H1 (cell line): ENCODE data around the gene ENTR1. TPM values are rescaled to one million over a fixed set of nuclear protein-coding genes. Genes with fewer than 3 reads are reported as not detected.

Experiments
- CTCF ChIA-PET: fragments of 300-600 bp; sonication (Branson Sonifier 250); formaldehyde crosslinking; loops from one replicate; lab custom pipeline; 2021; ENCODE audit not compliant: partially characterized antibody; lab: Charles Lee
- POLR2A ChIA-PET: fragments of 300-600 bp; sonication (Branson Sonifier 250); formaldehyde crosslinking; loops from one replicate; lab custom pipeline; 2021; ENCODE audit warnings: inconsistent platforms; ENCODE audit not compliant: partially characterized antibody; lab: Charles Lee
- DNase-seq, 2 experiments: peaks; one replicate each; pipeline versions ENCODE4 v3.0.0 to v3.0.0-alpha.2; 2010 to 2022; ENCODE audit warnings: low spot score in 2 of 2, low read depth in 1 of 2, mixed read lengths in 1 of 2
- FAIRE-seq: peaks from 2 replicates; lab custom pipeline; 2011; peaks lifted over from hg19 to GRCh38; lab: Jason Lieb, UNC
- H2AFZ ChIP-seq: 2 replicates; pipeline ENCODE4 v1.8.1; 2012; ENCODE audit warnings: low read length, inconsistent platforms
- H2AK5ac ChIP-seq: 2 replicates; pipeline ENCODE4 v1.6.1; 2013; ENCODE audit warnings: low read depth, low read length
- H2BK120ac ChIP-seq: replicated peaks from 2 replicates; pipeline ENCODE3; 2013; ENCODE audit warnings: low read depth, low read length, inconsistent platforms
- H2BK12ac ChIP-seq: 2 replicates; pipeline ENCODE4 v1.6.1; 2013; ENCODE audit warnings: low read depth, low read length
- H2BK15ac ChIP-seq: 2 replicates; pipeline ENCODE4 v1.6.1; 2013; ENCODE audit warnings: low read length
- H2BK20ac ChIP-seq: 2 replicates; pipeline ENCODE4 v1.6.1; 2013; ENCODE audit warnings: low read length
- H2BK5ac ChIP-seq: 2 replicates; pipeline ENCODE4 v1.6.1; 2013; ENCODE audit warnings: low read depth, low read length
- H3K14ac ChIP-seq: 2 replicates; pipeline ENCODE4 v1.6.1; 2013; ENCODE audit warnings: inconsistent platforms; ENCODE audit not compliant: insufficient read length
- H3K18ac ChIP-seq: 2 replicates; pipeline ENCODE4 v1.6.1; 2013; ENCODE audit warnings: low read length; ENCODE audit errors: extremely low read depth
- H3K23ac ChIP-seq: 2 replicates; pipeline ENCODE4 v1.6.1; 2013; ENCODE audit warnings: inconsistent platforms; ENCODE audit not compliant: insufficient read length
- H3K23me2 ChIP-seq: 2 replicates; pipeline ENCODE4 v1.6.1; 2013; ENCODE audit warnings: low read depth, low read length
- H3K27ac ChIP-seq: 2 replicates; pipeline ENCODE4 v1.6.1; 2011; ENCODE audit warnings: low read depth, low read length, inconsistent platforms
- H3K27me3 ChIP-seq, 4 experiments: replicated peaks in 1 of 4; 1 replicate in 1 of 4; 2 replicates in 3 of 4; pipeline versions ENCODE4 v1.6.1 to v1.8.1; 2011 to 2013; ENCODE audit warnings: low read length in 3 of 4, mild to moderate bottlenecking in 3 of 4, inconsistent platforms in 2 of 4, mixed read lengths in 2 of 4, moderate library complexity in 1 of 4; ENCODE audit not compliant: control insufficient read depth in 3 of 4, insufficient read depth in 3 of 4; ENCODE audit errors: extremely low read depth in 1 of 4
- H3K36me3 ChIP-seq, 4 experiments: 2 replicates each; pipeline versions ENCODE4 v1.6.1 to v1.8.1; 2011 to 2013; ENCODE audit warnings: mild to moderate bottlenecking in 4 of 4, low read length in 3 of 4, moderate library complexity in 2 of 4, control low read depth in 1 of 4, inconsistent platforms in 1 of 4; ENCODE audit not compliant: insufficient read depth in 4 of 4, control insufficient read depth in 2 of 4
- H3K4ac ChIP-seq: replicated peaks from 2 replicates; pipeline ENCODE3; 2013; ENCODE audit warnings: low read length, low read depth, mixed read lengths, inconsistent platforms; ENCODE audit not compliant: insufficient read length
- H3K4me1 ChIP-seq, 4 experiments: replicated peaks in 1 of 4; 1 replicate in 1 of 4; 2 replicates in 3 of 4; pipeline versions ENCODE4 v1.6.1 to v1.8.1; 2011 to 2013; ENCODE audit warnings: low read length in 3 of 4, inconsistent platforms in 2 of 4, mixed read lengths in 1 of 4; ENCODE audit not compliant: insufficient read depth in 4 of 4, control insufficient read depth in 3 of 4
- H3K4me2 ChIP-seq, 2 experiments: 2 replicates each; pipeline versions ENCODE4 v1.6.1 to v1.8.1; 2011 to 2013; ENCODE audit warnings: low read depth in 2 of 2, low read length in 2 of 2, control low read depth in 1 of 2, inconsistent platforms in 1 of 2, mild to moderate bottlenecking in 1 of 2; ENCODE audit not compliant: insufficient read depth in 1 of 2
- H3K4me3 ChIP-seq, 4 experiments: fragments of 200-600, 300-600 bp in 1 of 4; sonication (generic), shearing (Covaris generic), sonication (Bioruptor Twin) in 1 of 4; 2 replicates each; pipeline versions ENCODE4 v1.5.1 to v1.8.1; 2011 to 2016; ENCODE audit warnings: low read length in 4 of 4, low read depth in 3 of 4, control low read depth in 2 of 4, inconsistent platforms in 2 of 4, mild to moderate bottlenecking in 2 of 4, mixed read lengths in 1 of 4, moderate library complexity in 1 of 4; ENCODE audit not compliant: insufficient read depth in 2 of 4; ENCODE audit errors: extremely low read depth in 1 of 4
- H3K56ac ChIP-seq: replicated peaks from 2 replicates; pipeline ENCODE3; 2013; ENCODE audit warnings: low read depth, mild to moderate bottlenecking, mixed read lengths, low read length, inconsistent platforms; ENCODE audit not compliant: insufficient read length
- H3K79me1 ChIP-seq: 2 replicates; pipeline ENCODE4 v1.6.1; 2013; ENCODE audit warnings: low read depth, low read length, control low read depth
- H3K79me2 ChIP-seq, 2 experiments: 2 replicates each; pipeline versions ENCODE4 v1.6.1 to v1.8.1; 2012 to 2013; ENCODE audit warnings: low read length in 2 of 2, mild to moderate bottlenecking in 2 of 2, inconsistent platforms in 1 of 2; ENCODE audit not compliant: insufficient read depth in 2 of 2, control insufficient read depth in 1 of 2
- H3K9ac ChIP-seq, 4 experiments: replicated peaks in 1 of 4; 1 replicate in 1 of 4; 2 replicates in 3 of 4; pipeline versions ENCODE4 v1.6.1 to v1.8.1; 2011 to 2013; ENCODE audit warnings: low read depth in 3 of 4, low read length in 3 of 4, control low read depth in 2 of 4, mild to moderate bottlenecking in 2 of 4, moderate library complexity in 2 of 4, inconsistent platforms in 1 of 4; ENCODE audit errors: extremely low read depth in 1 of 4
- H3K9me3 ChIP-seq, 2 experiments: 2 replicates each; pipeline versions ENCODE4 v1.6.1 to v1.8.1; 2012 to 2013; ENCODE audit warnings: mild to moderate bottlenecking in 2 of 2, moderate library complexity in 2 of 2, control low read depth in 1 of 2, inconsistent platforms in 1 of 2, low read depth in 1 of 2, low read length in 1 of 2, mixed read lengths in 1 of 2; ENCODE audit not compliant: insufficient read depth in 2 of 2
- H4K20me1 ChIP-seq, 2 experiments: replicated peaks in 1 of 2; 2 replicates each; pipeline versions ENCODE3 to v1.8.1; 2011 to 2013; ENCODE audit warnings: inconsistent platforms in 2 of 2, low read length in 2 of 2, mild to moderate bottlenecking in 1 of 2; ENCODE audit not compliant: insufficient read depth in 2 of 2, control insufficient read depth in 1 of 2
- H4K5ac ChIP-seq: 2 replicates; pipeline ENCODE4 v1.6.1; 2013; ENCODE audit warnings: low read length, low read depth, mixed read lengths, inconsistent platforms; ENCODE audit not compliant: insufficient read length
- H4K8ac ChIP-seq: 2 replicates; pipeline ENCODE4 v1.8.0; 2013; ENCODE audit warnings: mild to moderate bottlenecking, moderate library complexity, low read length, inconsistent platforms; ENCODE audit not compliant: insufficient read depth; ENCODE audit errors: extremely low read depth
- H4K91ac ChIP-seq: replicated peaks from 2 replicates; pipeline ENCODE3; 2013; ENCODE audit warnings: low read length, mixed read lengths, inconsistent platforms; ENCODE audit not compliant: insufficient read length
- CBX5 ChIP-seq: fragments of 300-800, 300-1000 bp; sonication (generic); IDR thresholded peaks from 2 replicates; pipeline ENCODE4 v1.7.1; 2016; ENCODE audit warnings: antibody characterized with exemption, low read length, low read depth
- CEBPB ChIP-seq: IDR thresholded peaks from 2 replicates; pipeline ENCODE4 v1.6.1; 2012; ENCODE audit warnings: low read depth, low read length
- POLR2AphosphoS5 ChIP-seq: IDR thresholded peaks from 2 replicates; pipeline ENCODE4 v1.6.1; 2011; ENCODE audit warnings: low read depth, low read length
- WGBS, 2 experiments: shearing (Covaris generic) in 1 of 2; methylation state at CpG; one replicate each; pipeline versions ENCODE4 v1.1.6 to v1.1.7; 2013 to 2015; ENCODE audit warnings: low lambda C conversion rate in 2 of 2, mixed read lengths in 2 of 2, inconsistent platforms in 1 of 2, low coverage in 1 of 2, missing lambda C conversion rate in 1 of 2; ENCODE audit not compliant: insufficient replicate concordance in 2 of 2, insufficient coverage in 1 of 2, insufficient read length in 1 of 2; ENCODE audit errors: extremely low coverage in 1 of 2, missing lambda C conversion rate in 1 of 2; 5-methylcytosine and 5-hydroxymethylcytosine counted together
- polyA plus RNA-seq, 7 experiments: library from polyadenylated mRNA; depleted of rRNA in 3 of 7; stranded (reverse) in 5 of 7; unstranded in 2 of 7; fragments of >200 nt in 5 of 7; fragments of 200-250 nt in 2 of 7; gene quantifications; 1 replicate in 5 of 7; 2 replicates in 1 of 7; 4 replicates in 1 of 7; pipeline versions ENCODE4 v1.2.1 to v1.2.3, GENCODE V29; 2011 to 2013; ENCODE audit warnings: missing spikeins in 2 of 7, mixed read lengths in 2 of 7
- total RNA-seq: library from RNA; stranded (reverse); fragmentation: NEBNext Ultra II Directional; extraction: Animal tissue kit (Norgen Biotek cat#: 25700); gene quantifications from 2 replicates; pipeline ENCODE4 v1.2.1, GENCODE V29; 2021
- TF ChIP-seq, protein P1 (sequence below): IDR thresholded peaks from 2 replicates; pipeline ENCODE4 v1.6.1; 2012; ENCODE audit warnings: inconsistent platforms
- TF ChIP-seq, protein P2 (sequence below): IDR thresholded peaks from 2 replicates; pipeline ENCODE4 v1.6.1; 2011; ENCODE audit warnings: low read depth, mild to moderate bottlenecking, low read length; ENCODE audit not compliant: insufficient read depth
- TF ChIP-seq, protein P3 (sequence below), 3 experiments: IDR thresholded peaks; 1 replicate in 2 of 3; 2 replicates in 1 of 3; pipeline versions ENCODE4 v1.5.1 to v1.6.1; 2011; ENCODE audit warnings: low read length in 3 of 3, mild to moderate bottlenecking in 3 of 3, inconsistent platforms in 2 of 3, low read depth in 1 of 3, moderate library complexity in 1 of 3; ENCODE audit not compliant: insufficient read depth in 1 of 3; ENCODE audit errors: control extremely low read depth in 1 of 3

The ENTR1 gene
- total and polyA plus RNA-seq, 2 of the 8 experiments (the other 6 are each of a cell fraction or from before 2014, with no cell fraction given), result 65.2 to 102 TPM

DNA sequence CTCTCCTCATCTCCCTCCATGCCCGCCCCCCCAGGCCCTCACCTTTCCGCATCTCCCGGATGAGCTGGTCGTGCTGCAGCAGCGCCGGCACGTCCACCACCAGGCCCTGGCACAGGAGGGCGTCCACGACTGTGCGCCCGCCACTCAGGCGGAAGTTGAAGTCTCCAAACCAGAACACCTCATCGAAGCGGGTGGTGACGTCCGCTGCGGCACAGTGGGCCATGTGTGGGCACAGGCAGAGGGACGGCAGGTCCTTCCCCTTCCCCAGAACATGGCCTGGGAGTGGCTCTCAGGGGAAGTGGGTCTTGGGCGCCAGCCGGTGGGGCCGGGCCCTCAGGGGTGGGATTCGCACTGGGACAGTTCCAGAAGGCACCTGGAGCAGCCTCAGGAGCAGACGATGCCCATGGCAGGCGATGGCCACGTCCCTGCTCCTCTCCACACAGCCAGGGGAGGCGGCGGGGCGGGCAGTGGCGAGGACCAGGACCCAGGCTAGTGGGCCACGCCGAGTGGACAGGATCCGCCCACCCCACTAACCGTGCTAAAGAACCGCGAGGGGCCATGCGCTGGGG lies 21.5 kb upstream of the ENTR1 start:
- no peak for FAIRE-seq
- no peak overlapping the region for H4K5ac ChIP-seq
- no peak overlapping the region for H3K4me2 ChIP-seq
- H2BK20ac ChIP-seq, result no peak overlapping the region
- WGBS, 2 experiments, result 95% methylated on average over 30 of the region's 36 CpGs; no CpG with 5 or more reads in 1 of the 2 experiments
- H4K91ac ChIP-seq, result no peak overlapping the region
- H3K4me1 ChIP-seq, result no peaks in the 10 kb centered on the region
- H4K20me1 ChIP-seq, result peaks cover 5 to 17% of the 10 kb centered on the region in 2 experiments
- no peak overlapping the region for H2AFZ ChIP-seq
- no peaks in the 10 kb centered on the region for H3K9me3 ChIP-seq
- peaks cover 9% of the 10 kb centered on the region for H3K79me1 ChIP-seq
- no peak for DNase-seq
- no peak overlapping the region for H3K4me3 ChIP-seq
- no peak overlapping the region for H3K14ac ChIP-seq
- H2BK15ac ChIP-seq, result no peak overlapping the region
- H3K23me2 ChIP-seq, result no peaks in the 10 kb centered on the region
- H3K56ac ChIP-seq, result no peak overlapping the region
- H3K18ac ChIP-seq, result no peak overlapping the region
- no peak overlapping the region for H4K8ac ChIP-seq
- no peak overlapping the region; a peak in 1 of 7 replicates for H3K9ac ChIP-seq
- peaks cover 0 to 11% of the 10 kb centered on the region in 2 experiments; a peak in 1 of 4 replicates for H3K79me2 ChIP-seq
- ChIA-PET CTCF (no interaction called here), POLR2A (interaction anchor here (1.2 kb wide), 1 partner anchor 31 kb away, joined by 3 read pairs; no protein-coding TSS in a partner anchor)
- H3K23ac ChIP-seq, result no peak overlapping the region
- H2AK5ac ChIP-seq, result no peak overlapping the region
- H3K4ac ChIP-seq, result no peak overlapping the region
- H2BK12ac ChIP-seq, result no peak overlapping the region
- no peak overlapping the region for H3K27ac ChIP-seq
- peaks cover 0 to 11% (median 2%) of the 10 kb centered on the region in 4 experiments; a peak in 2 of 8 replicates for H3K36me3 ChIP-seq
- no peak overlapping the region for H2BK5ac ChIP-seq
- no peaks in the 10 kb centered on the region for H3K27me3 ChIP-seq
- H2BK120ac ChIP-seq, result no peak overlapping the region
- TF ChIP-seq, protein P1, sequence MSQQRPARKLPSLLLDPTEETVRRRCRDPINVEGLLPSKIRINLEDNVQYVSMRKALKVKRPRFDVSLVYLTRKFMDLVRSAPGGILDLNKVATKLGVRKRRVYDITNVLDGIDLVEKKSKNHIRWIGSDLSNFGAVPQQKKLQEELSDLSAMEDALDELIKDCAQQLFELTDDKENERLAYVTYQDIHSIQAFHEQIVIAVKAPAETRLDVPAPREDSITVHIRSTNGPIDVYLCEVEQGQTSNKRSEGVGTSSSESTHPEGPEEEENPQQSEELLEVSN, result no peak
- TF ChIP-seq CBX5, result no peak
- TF ChIP-seq, protein P2, sequence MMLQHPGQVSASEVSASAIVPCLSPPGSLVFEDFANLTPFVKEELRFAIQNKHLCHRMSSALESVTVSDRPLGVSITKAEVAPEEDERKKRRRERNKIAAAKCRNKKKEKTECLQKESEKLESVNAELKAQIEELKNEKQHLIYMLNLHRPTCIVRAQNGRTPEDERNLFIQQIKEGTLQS, result no peak
- TF ChIP-seq POLR2AphosphoS5, result no peak
- TF ChIP-seq CEBPB, result no peak
- TF ChIP-seq, protein P3, sequence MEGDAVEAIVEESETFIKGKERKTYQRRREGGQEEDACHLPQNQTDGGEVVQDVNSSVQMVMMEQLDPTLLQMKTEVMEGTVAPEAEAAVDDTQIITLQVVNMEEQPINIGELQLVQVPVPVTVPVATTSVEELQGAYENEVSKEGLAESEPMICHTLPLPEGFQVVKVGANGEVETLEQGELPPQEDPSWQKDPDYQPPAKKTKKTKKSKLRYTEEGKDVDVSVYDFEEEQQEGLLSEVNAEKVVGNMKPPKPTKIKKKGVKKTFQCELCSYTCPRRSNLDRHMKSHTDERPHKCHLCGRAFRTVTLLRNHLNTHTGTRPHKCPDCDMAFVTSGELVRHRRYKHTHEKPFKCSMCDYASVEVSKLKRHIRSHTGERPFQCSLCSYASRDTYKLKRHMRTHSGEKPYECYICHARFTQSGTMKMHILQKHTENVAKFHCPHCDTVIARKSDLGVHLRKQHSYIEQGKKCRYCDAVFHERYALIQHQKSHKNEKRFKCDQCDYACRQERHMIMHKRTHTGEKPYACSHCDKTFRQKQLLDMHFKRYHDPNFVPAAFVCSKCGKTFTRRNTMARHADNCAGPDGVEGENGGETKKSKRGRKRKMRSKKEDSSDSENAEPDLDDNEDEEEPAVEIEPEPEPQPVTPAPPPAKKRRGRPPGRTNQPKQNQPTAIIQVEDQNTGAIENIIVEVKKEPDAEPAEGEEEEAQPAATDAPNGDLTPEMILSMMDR (IDR thresholded peaks at IDR 0.05; ENCODE audit: control extremely low read depth in 1 of 3, insufficient read depth in 1 of 3, low read depth in 1 of 3, low read length in 3 of 3), result no peak
